Peyer's patch (tissue), 4 donors: ENCODE data around the gene PNPLA1.

Experiments
- CTCF ChIP-seq, 6 experiments: fragments of 450-650 bp in 4 of 6; fragments of 200-600 bp in 2 of 6; sonication (generic) in 1 of 6; IDR thresholded peaks; one replicate each; pipeline ENCODE4 v1.5.1; 2017 to 2019; ENCODE audit warnings: antibody characterized with exemption in 6 of 6, mild to moderate bottlenecking in 3 of 6, moderate library complexity in 1 of 6
- POLR2A ChIP-seq, 2 donors: fragments of 450-650 bp; IDR thresholded peaks; one replicate each; pipeline ENCODE4 v1.5.1; 2017; ENCODE audit warnings: antibody characterized with exemption in 2 of 2, mild to moderate bottlenecking in 2 of 2, moderate library complexity in 2 of 2

DNA sequence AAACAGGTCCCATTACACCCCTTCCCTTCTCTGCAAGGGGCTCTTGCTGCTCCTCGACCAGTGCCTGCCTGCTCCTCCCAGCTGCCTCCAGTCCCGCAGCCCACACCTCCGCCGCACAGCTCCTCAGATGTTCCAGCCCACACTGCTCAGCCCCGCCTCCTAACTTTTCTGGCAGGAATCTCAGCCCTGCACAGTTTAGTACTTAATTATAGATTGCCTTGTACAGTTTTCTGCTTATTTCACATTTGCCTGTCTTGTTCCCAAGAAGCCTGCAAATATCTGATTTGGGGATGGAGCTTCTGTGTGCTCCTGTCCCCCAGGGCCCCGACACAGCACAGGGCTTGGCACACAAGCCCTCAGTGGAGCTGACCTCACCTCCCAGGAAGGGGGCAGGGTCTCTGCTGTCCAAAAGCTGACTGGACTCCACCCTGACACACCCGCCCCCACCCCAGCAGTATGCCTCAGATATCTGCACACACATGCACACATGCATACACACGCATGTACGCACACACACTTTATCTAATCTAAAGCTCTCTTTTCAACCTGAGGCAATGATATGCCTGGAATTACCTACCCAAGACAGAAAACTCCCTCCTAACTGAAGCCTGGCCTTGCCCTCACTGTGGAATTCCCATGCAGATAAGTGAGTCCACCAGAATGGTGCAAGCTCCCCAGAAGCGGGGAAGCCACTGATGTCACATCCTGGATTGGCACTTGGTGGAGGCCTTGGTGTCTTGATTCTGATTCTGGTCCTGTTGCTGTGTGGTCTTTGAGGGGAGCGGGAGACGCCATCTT, 1.2 kb upstream of the PNPLA1 start:
- TF ChIP-seq CTCF (IDR thresholded peaks at IDR 0.05) = no peak
- TF ChIP-seq POLR2A (IDR thresholded peaks at IDR 0.05) = no peak
